K562 (cell line): ENCODE measurements around the gene ZNF219. TPM values are rescaled to one million over a fixed set of nuclear protein-coding genes. Genes with fewer than 3 reads are reported as not detected.

Experiments
- ATAC-seq: fragments of 200-7000 bp; cut with Tn5 transposase; 3 replicates; pipeline ENCODE4 v1.9.1; 2020; ENCODE audit warnings: moderate library complexity
- BruUV-seq: library from RNA; stranded (reverse); fragments of 400-500 nt; replicated peaks from 2 replicates; lab custom pipeline; 2021; lab: Mats Ljungman, UMichigan
- CTCF ChIA-PET: fragments of 300-600 bp; formaldehyde crosslinking; extraction: SDS; loops from one replicate; lab custom pipeline; 2021; ENCODE audit warnings: low intra/inter-chr PET ratio; lab: Yijun Ruan, JAX
- POLR2A ChIA-PET: fragments of 300-600, 350-650 bp; sonication (Branson Sonifier 250); formaldehyde crosslinking; extraction: SDS; loops from one replicate; lab custom pipeline; 2021; ENCODE audit warnings: antibody characterized with exemption, inconsistent platforms; lab: Yijun Ruan, JAX
- DNase-seq, 4 experiments: peaks; one replicate each; pipeline versions ENCODE4 v3.0.0 to v3.0.0-alpha.2; 2011 to 2018; ENCODE audit warnings: low spot score in 3 of 4, mixed read lengths in 3 of 4; ENCODE audit errors: extremely low read depth in 1 of 4
- FAIRE-seq: peaks from 2 replicates; lab custom pipeline; 2011; peaks lifted over from hg19 to GRCh38; lab: Jason Lieb, UNC
- H2AFZ ChIP-seq: 2 replicates; pipeline ENCODE4 v1.6.0; 2011; ENCODE audit warnings: low read depth, low read length, control low read depth, inconsistent platforms
- H3K27ac ChIP-seq: fragments of 200-600 bp; 3 replicates; pipeline ENCODE4 v1.8.0; 2011; ENCODE audit warnings: low read depth, mild to moderate bottlenecking, control low read depth, inconsistent platforms, low read length, moderate library complexity, mixed read lengths; ENCODE audit errors: extremely low read depth
- H3K27me3 ChIP-seq, 2 experiments: fragments of 300-600 bp in 1 of 2; 2 replicates in 1 of 2; 3 replicates in 1 of 2; pipeline versions ENCODE4 v1.6.0 to v1.8.0; 2011; ENCODE audit warnings: inconsistent platforms in 2 of 2, low read length in 2 of 2, mild to moderate bottlenecking in 1 of 2, mixed read lengths in 1 of 2, moderate library complexity in 1 of 2; ENCODE audit not compliant: control insufficient read depth in 2 of 2, insufficient read depth in 2 of 2
- H3K36me3 ChIP-seq: fragments of 300-600 bp; 3 replicates; pipeline ENCODE4 v1.8.0; 2011; ENCODE audit warnings: mild to moderate bottlenecking, low read length, inconsistent platforms; ENCODE audit not compliant: control insufficient read depth, insufficient read depth
- H3K4me1 ChIP-seq, 2 experiments: fragments of 200-600 bp in 1 of 2; replicated peaks in 1 of 2; 2 replicates in 1 of 2; 3 replicates in 1 of 2; pipeline versions ENCODE4 v1.5.1 to v1.8.0; 2011; ENCODE audit warnings: inconsistent platforms in 2 of 2, low read length in 2 of 2, mild to moderate bottlenecking in 1 of 2, mixed read lengths in 1 of 2, moderate library complexity in 1 of 2; ENCODE audit not compliant: control insufficient read depth in 2 of 2, insufficient read depth in 2 of 2
- H3K4me2 ChIP-seq: 2 replicates; pipeline ENCODE4 v1.6.1; 2011; ENCODE audit warnings: low read length, control low read depth, inconsistent platforms, mixed read lengths; ENCODE audit not compliant: insufficient read depth
- H3K4me3 ChIP-seq: fragments of 200-600 bp; sonication (generic), shearing (Covaris generic); 2 replicates; pipeline ENCODE4 v1.5.1; 2016; ENCODE audit warnings: control low read depth, inconsistent platforms
- H3K79me2 ChIP-seq: fragments of 200-600 bp; 3 replicates; pipeline ENCODE4 v1.8.0; 2011; ENCODE audit warnings: low read length, inconsistent platforms; ENCODE audit not compliant: control insufficient read depth, insufficient read depth
- H3K9ac ChIP-seq, 2 experiments: 2 replicates each; pipeline versions ENCODE4 v1.6.0 to v1.6.1; 2011; ENCODE audit warnings: low read depth in 2 of 2, low read length in 2 of 2, control low read depth in 1 of 2, inconsistent platforms in 1 of 2, mild to moderate bottlenecking in 1 of 2, mixed read lengths in 1 of 2; ENCODE audit not compliant: insufficient read depth in 1 of 2
- H3K9me1 ChIP-seq: one replicate; pipeline ENCODE4 v1.6.0; 2011; ENCODE audit warnings: inconsistent platforms, mild to moderate bottlenecking, low read length, moderate library complexity; ENCODE audit not compliant: control insufficient read depth, insufficient read depth
- H3K9me3 ChIP-seq: replicated peaks from 2 replicates; pipeline ENCODE4 v1.5.1; 2011; ENCODE audit warnings: low read depth, low read length, inconsistent platforms; ENCODE audit not compliant: control insufficient read depth, insufficient read depth
- H4K20me1 ChIP-seq: replicated peaks from 2 replicates; pipeline ENCODE4 v1.6.1; 2011; ENCODE audit warnings: low read length, inconsistent platforms, mixed read lengths; ENCODE audit not compliant: control insufficient read depth, insufficient read depth
- ARID2 ChIP-seq: fragments of 450-650 bp; IDR thresholded peaks from 2 replicates; pipeline ENCODE4 v1.6.1; 2017; ENCODE audit warnings: antibody characterized with exemption, mild to moderate bottlenecking
- CREBBP ChIP-seq: IDR thresholded peaks from one replicate; pipeline ENCODE4 v1.6.1; 2012; ENCODE audit warnings: low read depth, mild to moderate bottlenecking, control low read depth, inconsistent platforms, low read length
- FOS ChIP-seq: IDR thresholded peaks from 3 replicates; pipeline ENCODE4 v1.6.1; 2011; ENCODE audit not compliant: insufficient read length; ENCODE audit errors: extremely low read depth
- MCM3 ChIP-seq: fragments of 450-650 bp; IDR thresholded peaks from 2 replicates; pipeline ENCODE4 v1.6.1; 2016
- MED1 ChIP-seq: sonication (generic); formaldehyde crosslinking; IDR thresholded peaks from 2 replicates; pipeline ENCODE4 v1.8.1; 2023; ENCODE audit warnings: missing genetic modification reagents, borderline replicate concordance
- ZNF583 ChIP-seq: fragments of 250-450 bp; sonication (Bioruptor Pico); IDR thresholded peaks from 2 replicates; pipeline ENCODE4 v1.4.0; 2020
- ZNF639 ChIP-seq, 2 experiments: fragments of 200-800 bp in 1 of 2; sonication (Bioruptor generic) in 1 of 2; sonication (generic) in 1 of 2; formaldehyde crosslinking in 1 of 2; IDR thresholded peaks in 1 of 2; conservative IDR thresholded peaks in 1 of 2; 2 replicates each; pipeline versions ENCODE4 v1.5.0 to v1.6.1; 2016 to 2020; ENCODE audit warnings: missing compliant biosample characterization in 1 of 2, missing genetic modification characterization in 1 of 2, missing genetic modification reagents in 1 of 2
- WGBS: fragments of 100-300 bp; shearing (Covaris generic); methylation state at CpG from one replicate; pipeline ENCODE4 v1.1.6; 2016; ENCODE audit warnings: low coverage, mixed read lengths; ENCODE audit not compliant: insufficient coverage; ENCODE audit errors: missing lambda C conversion rate; 5-methylcytosine and 5-hydroxymethylcytosine counted together
- in situ Hi-C: fragments of 300-500 bp; cut with MboI; formaldehyde crosslinking; loops from 4 replicates; pipeline ENCODE4 v1.15.0; 2018; ENCODE audit warnings: inconsistent platforms, mixed read lengths
- intact Hi-C: fragments of 100-400 bp; cut with micrococcal nuclease; formaldehyde crosslinking; loops from 2 replicates; pipeline ENCODE4 v1.14.2; 2022
- polyA plus RNA-seq, 8 experiments: library from polyadenylated mRNA; depleted of rRNA in 4 of 8; stranded (reverse) in 5 of 8; unstranded in 3 of 8; fragments of >200 nt; fragmentation: Nextera tagmentation in 2 of 8; fragmentation: Illumina TruSeq in 1 of 8; extraction: Ambion mirVana in 2 of 8; extraction: Trizol in 1 of 8; gene quantifications; 2 replicates each; pipeline versions ENCODE4 v1.2.1 to v1.2.3, GENCODE V29; 2011 to 2014; ENCODE audit warnings: inconsistent platforms in 1 of 8, missing spikeins in 1 of 8
- total RNA-seq, 7 experiments: library from RNA; depleted of rRNA in 6 of 7; stranded (reverse); fragments of >200 nt in 6 of 7; fragmentation: Illumina TruSeq in 2 of 7; extraction: Trizol in 2 of 7; gene quantifications; 2 replicates each; pipeline versions ENCODE4 v1.2.1 to v1.2.3, GENCODE V29; 2011 to 2021; ENCODE audit warnings: low replicate concordance in 1 of 7

ZNF219 gene
- total and polyA plus RNA-seq, 9 of the 15 experiments (the other 6 are each of a cell fraction or from before 2014, with no cell fraction given), result 0.29 to 10.6 (median 2.8) TPM

- TF ChIP-seq ARID2, result no peak
Measured at GRCh38 chr14:21053184-21054122, 45.0 kb downstream of the ZNF219 start (continued).

GRCh38 chr14:21050597-21050996 lies 47.9 kb downstream of the ZNF219 start:
- Histone ChIP-seq H3K27ac (no peak overlapping the region), H3K9me1 (no peaks in the 10 kb centered on the region), H3K4me1 (peaks cover 0 to 3% of the 10 kb centered on the region in 2 experiments; a peak in 1 of 5 replicates), H4K20me1 (no peaks in the 10 kb centered on the region), H3K9ac (no peak overlapping the region), H3K36me3 (no peaks in the 10 kb centered on the region), H3K9me3 (no peaks in the 10 kb centered on the region), H3K4me3 (no peak overlapping the region), H3K27me3 (no peaks in the 10 kb centered on the region), H3K4me2 (no peak overlapping the region), H3K79me2 (no peaks in the 10 kb centered on the region), H2AFZ (no peak overlapping the region)
- BruUV-seq, result no TSS peak
- FAIRE-seq, result no peak
- 28% methylated on average over 3 of the region's 3 CpGs for WGBS
- TF ChIP-seq ZNF639 (CRISPR knock-in tag; conservative IDR thresholded peaks at IDR 0.05 in 1 of 2, IDR thresholded peaks at IDR 0.05 in 1 of 2) (no peak), MCM3 (no peak), FOS (no peak), ZNF583 (CRISPR knock-in tag) (no peak), MED1 (CRISPR knock-in tag) (no peak), CREBBP (no peak)
- no peak for DNase-seq
- no peak for ATAC-seq
- POLR2A ChIA-PET, result no interaction called here
- in situ Hi-C loops, result no loop called here
- intact Hi-C loops, result no loop called here
- CTCF ChIA-PET, result no interaction called here
